GM23338 (cell line): Measurements from ENCODE around the gene RBM48. TPM values are rescaled to one million over a fixed set of nuclear protein-coding genes. Genes with fewer than 3 reads are reported as not detected.

Experiments used
- CREB1 ChIP-seq: fragments of 250-450 bp; sonication (Bioruptor Pico); IDR thresholded peaks from 2 replicates; pipeline ENCODE4 v1.5.0; 2020; ENCODE audit warnings: low read depth, mild to moderate bottlenecking, moderate library complexity
- EZH2 ChIP-seq: fragments of 200-600 bp; sonication (generic); IDR thresholded peaks from one replicate; pipeline ENCODE4 v1.8.0; 2017; ENCODE audit warnings: antibody characterized with exemption, mild to moderate bottlenecking, low read depth; ENCODE audit not compliant: unreplicated experiment
- STAT1 ChIP-seq: IDR thresholded peaks from one replicate; pipeline ENCODE4 v1.6.1; 2016; ENCODE audit warnings: antibody characterized with exemption; ENCODE audit not compliant: unreplicated experiment
- ZNF114 ChIP-seq: fragments of 250-450 bp; sonication (Bioruptor Pico); IDR thresholded peaks from 2 replicates; pipeline ENCODE4 v1.5.0; 2020; ENCODE audit warnings: mild to moderate bottlenecking, moderate library complexity
- ZNF331 ChIP-seq: fragments of 250-450 bp; sonication (Bioruptor Pico); IDR thresholded peaks from 2 replicates; pipeline ENCODE4 v1.5.0; 2020; ENCODE audit warnings: low read depth, mild to moderate bottlenecking, moderate library complexity
- polyA plus RNA-seq: library from polyadenylated mRNA; unstranded; fragments of >200 nt; fragmentation: Nextera tagmentation; extraction: Ambion mirVana; gene quantifications from 2 replicates; pipeline ENCODE4 v1.2.1, GENCODE V29; 2016
- total RNA-seq: library from RNA; depleted of rRNA; stranded (reverse); fragments of >200 nt; shearing (Covaris generic); gene quantifications from 2 replicates; pipeline ENCODE4 v1.2.3, GENCODE V29; 2014
- TF ChIP-seq, protein P1 (sequence below): fragments of 250-450 bp; sonication (Bioruptor Pico); IDR thresholded peaks from 2 replicates; pipeline ENCODE4 v1.5.0; 2020; ENCODE audit warnings: mild to moderate bottlenecking, moderate library complexity
- TF ChIP-seq, protein P2 (sequence below): IDR thresholded peaks from one replicate; pipeline ENCODE4 v1.6.1; 2018; ENCODE audit warnings: antibody characterized with exemption; ENCODE audit not compliant: unreplicated experiment

RBM48 gene
- total and polyA plus RNA-seq, 2 experiments from 2014 or later: 8.8 to 11.1 TPM

DNA sequence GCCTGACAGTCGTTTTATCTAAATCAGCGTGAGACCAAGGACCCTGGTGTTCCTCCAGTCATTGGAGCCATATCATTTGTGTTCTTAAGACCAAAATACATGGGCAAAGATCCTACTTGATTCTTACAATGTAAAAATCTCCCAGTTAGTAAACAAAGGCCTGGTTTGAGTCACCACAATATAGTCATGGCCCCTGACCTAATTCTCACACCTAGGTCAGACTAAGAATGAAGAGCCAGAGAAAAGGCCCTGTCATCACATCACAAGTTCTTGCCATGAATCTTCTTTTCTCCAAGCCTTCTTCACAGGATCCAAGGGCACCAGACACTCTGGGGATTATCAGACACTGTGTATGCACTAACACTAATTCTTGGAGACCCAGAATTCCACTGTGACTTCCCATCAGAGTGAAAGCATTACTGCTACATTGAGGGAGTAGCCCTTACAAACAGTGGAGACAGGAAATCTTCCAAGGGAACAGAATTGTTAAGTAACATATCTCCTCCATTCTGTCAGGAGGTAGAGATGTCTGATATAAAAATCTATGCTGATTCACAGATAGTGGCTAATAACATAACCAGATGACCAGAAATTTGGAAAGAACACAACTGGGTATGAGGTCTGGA, 43.2 kb upstream of the RBM48 start (continued):
- TF ChIP-seq, protein P1, sequence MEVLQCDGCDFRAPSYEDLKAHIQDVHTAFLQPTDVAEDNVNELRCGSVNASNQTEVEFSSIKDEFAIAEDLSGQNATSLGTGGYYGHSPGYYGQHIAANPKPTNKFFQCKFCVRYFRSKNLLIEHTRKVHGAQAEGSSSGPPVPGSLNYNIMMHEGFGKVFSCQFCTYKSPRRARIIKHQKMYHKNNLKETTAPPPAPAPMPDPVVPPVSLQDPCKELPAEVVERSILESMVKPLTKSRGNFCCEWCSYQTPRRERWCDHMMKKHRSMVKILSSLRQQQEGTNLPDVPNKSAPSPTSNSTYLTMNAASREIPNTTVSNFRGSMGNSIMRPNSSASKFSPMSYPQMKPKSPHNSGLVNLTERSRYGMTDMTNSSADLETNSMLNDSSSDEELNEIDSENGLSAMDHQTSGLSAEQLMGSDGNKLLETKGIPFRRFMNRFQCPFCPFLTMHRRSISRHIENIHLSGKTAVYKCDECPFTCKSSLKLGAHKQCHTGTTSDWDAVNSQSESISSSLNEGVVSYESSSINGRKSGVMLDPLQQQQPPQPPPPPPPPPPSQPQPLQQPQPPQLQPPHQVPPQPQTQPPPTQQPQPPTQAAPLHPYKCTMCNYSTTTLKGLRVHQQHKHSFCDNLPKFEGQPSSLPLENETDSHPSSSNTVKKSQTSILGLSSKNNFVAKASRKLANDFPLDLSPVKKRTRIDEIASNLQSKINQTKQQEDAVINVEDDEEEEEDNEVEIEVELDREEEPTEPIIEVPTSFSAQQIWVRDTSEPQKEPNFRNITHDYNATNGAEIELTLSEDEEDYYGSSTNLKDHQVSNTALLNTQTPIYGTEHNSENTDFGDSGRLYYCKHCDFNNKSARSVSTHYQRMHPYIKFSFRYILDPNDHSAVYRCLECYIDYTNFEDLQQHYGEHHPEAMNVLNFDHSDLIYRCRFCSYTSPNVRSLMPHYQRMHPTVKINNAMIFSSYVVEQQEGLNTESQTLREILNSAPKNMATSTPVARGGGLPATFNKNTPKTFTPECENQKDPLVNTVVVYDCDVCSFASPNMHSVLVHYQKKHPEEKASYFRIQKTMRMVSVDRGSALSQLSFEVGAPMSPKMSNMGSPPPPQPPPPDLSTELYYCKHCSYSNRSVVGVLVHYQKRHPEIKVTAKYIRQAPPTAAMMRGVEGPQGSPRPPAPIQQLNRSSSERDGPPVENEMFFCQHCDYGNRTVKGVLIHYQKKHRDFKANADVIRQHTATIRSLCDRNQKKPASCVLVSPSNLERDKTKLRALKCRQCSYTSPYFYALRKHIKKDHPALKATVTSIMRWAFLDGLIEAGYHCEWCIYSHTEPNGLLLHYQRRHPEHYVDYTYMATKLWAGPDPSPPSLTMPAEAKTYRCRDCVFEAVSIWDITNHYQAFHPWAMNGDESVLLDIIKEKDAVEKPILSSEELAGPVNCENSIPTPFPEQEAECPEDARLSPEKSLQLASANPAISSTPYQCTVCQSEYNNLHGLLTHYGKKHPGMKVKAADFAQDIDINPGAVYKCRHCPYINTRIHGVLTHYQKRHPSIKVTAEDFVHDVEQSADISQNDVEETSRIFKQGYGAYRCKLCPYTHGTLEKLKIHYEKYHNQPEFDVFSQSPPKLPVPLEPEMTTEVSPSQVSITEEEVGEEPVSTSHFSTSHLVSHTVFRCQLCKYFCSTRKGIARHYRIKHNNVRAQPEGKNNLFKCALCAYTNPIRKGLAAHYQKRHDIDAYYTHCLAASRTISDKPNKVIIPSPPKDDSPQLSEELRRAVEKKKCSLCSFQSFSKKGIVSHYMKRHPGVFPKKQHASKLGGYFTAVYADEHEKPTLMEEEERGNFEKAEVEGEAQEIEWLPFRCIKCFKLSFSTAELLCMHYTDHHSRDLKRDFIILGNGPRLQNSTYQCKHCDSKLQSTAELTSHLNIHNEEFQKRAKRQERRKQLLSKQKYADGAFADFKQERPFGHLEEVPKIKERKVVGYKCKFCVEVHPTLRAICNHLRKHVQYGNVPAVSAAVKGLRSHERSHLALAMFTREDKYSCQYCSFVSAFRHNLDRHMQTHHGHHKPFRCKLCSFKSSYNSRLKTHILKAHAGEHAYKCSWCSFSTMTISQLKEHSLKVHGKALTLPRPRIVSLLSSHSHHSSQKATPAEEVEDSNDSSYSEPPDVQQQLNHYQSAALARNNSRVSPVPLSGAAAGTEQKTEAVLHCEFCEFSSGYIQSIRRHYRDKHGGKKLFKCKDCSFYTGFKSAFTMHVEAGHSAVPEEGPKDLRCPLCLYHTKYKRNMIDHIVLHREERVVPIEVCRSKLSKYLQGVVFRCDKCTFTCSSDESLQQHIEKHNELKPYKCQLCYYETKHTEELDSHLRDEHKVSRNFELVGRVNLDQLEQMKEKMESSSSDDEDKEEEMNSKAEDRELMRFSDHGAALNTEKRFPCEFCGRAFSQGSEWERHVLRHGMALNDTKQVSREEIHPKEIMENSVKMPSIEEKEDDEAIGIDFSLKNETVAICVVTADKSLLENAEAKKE (CRISPR knock-in tag): no peak
- TF ChIP-seq ZNF114 (CRISPR knock-in tag) (no peak), ZNF331 (CRISPR knock-in tag) (no peak), EZH2 (no peak), STAT1 (no peak), CREB1 (CRISPR knock-in tag) (no peak)
- TF ChIP-seq, protein P2, sequence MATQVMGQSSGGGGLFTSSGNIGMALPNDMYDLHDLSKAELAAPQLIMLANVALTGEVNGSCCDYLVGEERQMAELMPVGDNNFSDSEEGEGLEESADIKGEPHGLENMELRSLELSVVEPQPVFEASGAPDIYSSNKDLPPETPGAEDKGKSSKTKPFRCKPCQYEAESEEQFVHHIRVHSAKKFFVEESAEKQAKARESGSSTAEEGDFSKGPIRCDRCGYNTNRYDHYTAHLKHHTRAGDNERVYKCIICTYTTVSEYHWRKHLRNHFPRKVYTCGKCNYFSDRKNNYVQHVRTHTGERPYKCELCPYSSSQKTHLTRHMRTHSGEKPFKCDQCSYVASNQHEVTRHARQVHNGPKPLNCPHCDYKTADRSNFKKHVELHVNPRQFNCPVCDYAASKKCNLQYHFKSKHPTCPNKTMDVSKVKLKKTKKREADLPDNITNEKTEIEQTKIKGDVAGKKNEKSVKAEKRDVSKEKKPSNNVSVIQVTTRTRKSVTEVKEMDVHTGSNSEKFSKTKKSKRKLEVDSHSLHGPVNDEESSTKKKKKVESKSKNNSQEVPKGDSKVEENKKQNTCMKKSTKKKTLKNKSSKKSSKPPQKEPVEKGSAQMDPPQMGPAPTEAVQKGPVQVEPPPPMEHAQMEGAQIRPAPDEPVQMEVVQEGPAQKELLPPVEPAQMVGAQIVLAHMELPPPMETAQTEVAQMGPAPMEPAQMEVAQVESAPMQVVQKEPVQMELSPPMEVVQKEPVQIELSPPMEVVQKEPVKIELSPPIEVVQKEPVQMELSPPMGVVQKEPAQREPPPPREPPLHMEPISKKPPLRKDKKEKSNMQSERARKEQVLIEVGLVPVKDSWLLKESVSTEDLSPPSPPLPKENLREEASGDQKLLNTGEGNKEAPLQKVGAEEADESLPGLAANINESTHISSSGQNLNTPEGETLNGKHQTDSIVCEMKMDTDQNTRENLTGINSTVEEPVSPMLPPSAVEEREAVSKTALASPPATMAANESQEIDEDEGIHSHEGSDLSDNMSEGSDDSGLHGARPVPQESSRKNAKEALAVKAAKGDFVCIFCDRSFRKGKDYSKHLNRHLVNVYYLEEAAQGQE: no peak
